ENCODE results near the gene FYCO1. TPM values are rescaled to one million over a fixed set of nuclear protein-coding genes. Genes with fewer than 3 reads are reported as not detected.

Gene FYCO1
- total RNA-seq, 1 donor from 2014 or later = 121 TPM

DNA sequence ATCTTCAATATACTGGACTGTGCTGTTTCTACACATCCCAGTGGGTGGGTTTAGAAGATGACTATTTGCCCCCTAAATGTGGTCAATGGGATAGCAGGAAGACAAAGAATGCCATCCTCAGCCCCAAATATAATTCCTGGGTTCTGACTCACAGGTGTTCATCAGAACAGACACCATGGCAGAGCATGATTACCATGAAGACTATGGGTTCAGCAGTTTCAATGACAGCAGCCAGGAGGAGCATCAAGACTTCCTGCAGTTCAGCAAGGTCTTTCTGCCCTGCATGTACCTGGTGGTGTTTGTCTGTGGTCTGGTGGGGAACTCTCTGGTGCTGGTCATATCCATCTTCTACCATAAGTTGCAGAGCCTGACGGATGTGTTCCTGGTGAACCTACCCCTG, 49.3 kb downstream of the FYCO1 start:
- TF ChIP-seq, protein P1, sequence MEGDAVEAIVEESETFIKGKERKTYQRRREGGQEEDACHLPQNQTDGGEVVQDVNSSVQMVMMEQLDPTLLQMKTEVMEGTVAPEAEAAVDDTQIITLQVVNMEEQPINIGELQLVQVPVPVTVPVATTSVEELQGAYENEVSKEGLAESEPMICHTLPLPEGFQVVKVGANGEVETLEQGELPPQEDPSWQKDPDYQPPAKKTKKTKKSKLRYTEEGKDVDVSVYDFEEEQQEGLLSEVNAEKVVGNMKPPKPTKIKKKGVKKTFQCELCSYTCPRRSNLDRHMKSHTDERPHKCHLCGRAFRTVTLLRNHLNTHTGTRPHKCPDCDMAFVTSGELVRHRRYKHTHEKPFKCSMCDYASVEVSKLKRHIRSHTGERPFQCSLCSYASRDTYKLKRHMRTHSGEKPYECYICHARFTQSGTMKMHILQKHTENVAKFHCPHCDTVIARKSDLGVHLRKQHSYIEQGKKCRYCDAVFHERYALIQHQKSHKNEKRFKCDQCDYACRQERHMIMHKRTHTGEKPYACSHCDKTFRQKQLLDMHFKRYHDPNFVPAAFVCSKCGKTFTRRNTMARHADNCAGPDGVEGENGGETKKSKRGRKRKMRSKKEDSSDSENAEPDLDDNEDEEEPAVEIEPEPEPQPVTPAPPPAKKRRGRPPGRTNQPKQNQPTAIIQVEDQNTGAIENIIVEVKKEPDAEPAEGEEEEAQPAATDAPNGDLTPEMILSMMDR (IDR thresholded peaks at IDR 0.05; ENCODE audit: borderline replicate concordance) = no peak

DNA sequence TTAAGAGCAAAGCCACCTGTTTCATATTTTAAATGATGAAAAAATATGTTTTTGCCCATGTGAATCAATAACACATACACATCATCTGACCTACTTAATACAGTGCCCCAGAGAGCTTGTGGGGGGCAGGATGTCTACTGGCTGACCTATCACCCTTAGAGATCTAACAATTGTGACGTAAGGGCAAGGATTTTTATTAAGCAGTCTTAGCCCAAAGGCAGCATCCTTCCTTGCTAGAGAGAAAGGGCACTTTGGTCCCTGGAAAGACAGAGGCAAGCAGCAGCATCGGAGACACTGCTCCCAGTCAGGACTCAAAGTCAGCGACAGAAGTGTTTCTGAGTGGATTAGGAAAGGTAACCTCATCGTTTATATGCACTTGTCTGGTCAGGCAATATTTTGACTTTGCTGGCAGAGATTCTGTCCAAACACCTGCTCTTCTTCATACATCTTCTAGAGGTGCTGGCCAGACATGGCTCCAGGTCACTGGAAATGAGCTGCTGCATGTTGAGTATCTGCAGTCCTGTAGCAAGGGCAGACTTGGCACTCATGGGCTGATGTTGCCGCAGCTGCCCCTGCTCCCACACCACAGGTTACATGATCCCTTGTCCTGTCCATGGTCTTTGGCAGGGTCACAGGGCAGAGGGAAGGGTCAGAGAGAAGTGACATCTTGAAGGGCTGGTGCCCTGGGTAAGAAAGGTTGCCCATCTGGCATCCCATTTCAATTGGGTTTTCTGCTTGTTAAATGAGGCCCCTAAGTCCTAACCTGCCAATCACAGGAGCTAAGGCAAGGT, 50.6 kb downstream of the FYCO1 start:
- no peak for DNase-seq
- no peak overlapping the region for H3K27ac ChIP-seq (replicated peaks)
- H3K36me3 ChIP-seq = peaks cover 56% of the 10 kb centered on the region

More for the DNA sequence above, 49.3 kb downstream of the FYCO1 start:
- Histone ChIP-seq H3K4me1 (peaks cover 47% of the 10 kb centered on the region), H3K36me3 (peaks cover 68% of the 10 kb centered on the region), H3K9me3 (replicated peaks) (no peaks in the 10 kb centered on the region), H3K4me3 (no peak overlapping the region), H3K27me3 (ENCODE audit: low read depth) (no peaks in the 10 kb centered on the region), H3K27ac (replicated peaks) (peak overlapping the region; percentile 59)
- intact Hi-C loops (cut with micrococcal nuclease) = no loop called here
- no peak for DNase-seq

GRCh38 chr3:45943207-45943846, 52.3 kb downstream of the FYCO1 start, which contains the start of gene CXCR6:
TSS of gene CXCR6 (plus strand) at chr3:45943464. CDS start at chr3:45946482, 3,018 bp downstream.
- no peaks in the 10 kb centered on the region for H3K27me3 ChIP-seq (ENCODE audit: low read depth)
- DNase-seq = no peak
- TF ChIP-seq, protein P1 (IDR thresholded peaks at IDR 0.05; ENCODE audit: borderline replicate concordance) = no peak
- H3K4me1 ChIP-seq = peaks cover 53% of the 10 kb centered on the region
- intact Hi-C loops (cut with micrococcal nuclease) = no loop called here
- peak within 1 kb of the TSS; percentile 42 for H3K27ac ChIP-seq (replicated peaks)
- H3K36me3 ChIP-seq = peaks cover 39% of the 10 kb centered on the region
- H3K9me3 ChIP-seq (replicated peaks) = no peaks in the 10 kb centered on the region
- no peak within 1 kb of the TSS for H3K4me3 ChIP-seq

More for the DNA sequence above, 50.6 kb downstream of the FYCO1 start:
- Histone ChIP-seq H3K9me3 (replicated peaks) (no peaks in the 10 kb centered on the region), H3K4me1 (peaks cover 43% of the 10 kb centered on the region), H3K4me3 (no peak overlapping the region), H3K27me3 (ENCODE audit: low read depth) (no peaks in the 10 kb centered on the region)
- TF ChIP-seq, protein P1 (IDR thresholded peaks at IDR 0.05; ENCODE audit: borderline replicate concordance) = no peak
- intact Hi-C loops (cut with micrococcal nuclease) = no loop called here

DNA sequence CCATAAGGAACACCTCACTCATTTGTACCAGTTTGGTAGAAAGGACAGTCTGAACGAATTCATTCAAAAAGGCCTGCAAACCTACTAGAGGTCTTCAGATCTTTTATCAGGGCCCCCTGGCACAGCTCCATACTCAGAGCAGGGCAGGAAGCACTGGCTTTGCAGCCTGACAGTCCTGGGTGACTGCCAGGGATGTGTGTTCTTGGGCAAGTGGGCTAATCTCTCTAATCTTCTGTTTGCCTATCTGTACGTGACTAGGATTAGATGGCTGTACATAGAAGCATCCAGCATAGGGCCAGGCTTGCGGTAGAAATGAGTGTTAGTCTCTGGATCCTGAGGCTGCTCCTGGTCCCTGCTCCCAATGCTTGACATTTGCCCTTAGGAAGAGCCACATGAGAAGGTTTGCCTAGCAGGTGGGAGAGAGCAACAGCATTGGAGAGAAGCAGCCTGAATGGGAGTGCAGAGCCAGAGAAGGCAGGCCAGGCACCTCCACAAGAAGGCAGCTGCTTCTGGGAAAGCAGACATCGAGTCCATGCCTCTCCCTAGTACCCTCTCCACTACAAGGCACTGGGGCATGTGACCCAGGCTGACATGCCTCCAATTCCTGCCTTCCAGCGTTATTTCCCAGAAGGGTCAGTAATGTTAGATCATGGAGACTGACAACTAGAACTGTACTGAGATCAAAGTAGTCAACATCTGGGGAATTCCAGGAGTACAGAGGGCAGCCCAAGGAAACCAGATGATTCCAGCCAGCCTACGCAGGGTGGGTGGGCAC, 53.4 kb downstream of the FYCO1 start:
- no peaks in the 10 kb centered on the region for H3K9me3 ChIP-seq (replicated peaks)
- no peak for DNase-seq
- peaks cover 35% of the 10 kb centered on the region for H3K36me3 ChIP-seq
- intact Hi-C loops (cut with micrococcal nuclease) = no loop called here
- H3K4me1 ChIP-seq = peaks cover 42% of the 10 kb centered on the region
- TF ChIP-seq, protein P1 (IDR thresholded peaks at IDR 0.05; ENCODE audit: borderline replicate concordance) = no peak
- peak overlapping the region; percentile 42 for H3K27ac ChIP-seq (replicated peaks)
- no peak overlapping the region for H3K4me3 ChIP-seq
- no peaks in the 10 kb centered on the region for H3K27me3 ChIP-seq (ENCODE audit: low read depth)

DNA sequence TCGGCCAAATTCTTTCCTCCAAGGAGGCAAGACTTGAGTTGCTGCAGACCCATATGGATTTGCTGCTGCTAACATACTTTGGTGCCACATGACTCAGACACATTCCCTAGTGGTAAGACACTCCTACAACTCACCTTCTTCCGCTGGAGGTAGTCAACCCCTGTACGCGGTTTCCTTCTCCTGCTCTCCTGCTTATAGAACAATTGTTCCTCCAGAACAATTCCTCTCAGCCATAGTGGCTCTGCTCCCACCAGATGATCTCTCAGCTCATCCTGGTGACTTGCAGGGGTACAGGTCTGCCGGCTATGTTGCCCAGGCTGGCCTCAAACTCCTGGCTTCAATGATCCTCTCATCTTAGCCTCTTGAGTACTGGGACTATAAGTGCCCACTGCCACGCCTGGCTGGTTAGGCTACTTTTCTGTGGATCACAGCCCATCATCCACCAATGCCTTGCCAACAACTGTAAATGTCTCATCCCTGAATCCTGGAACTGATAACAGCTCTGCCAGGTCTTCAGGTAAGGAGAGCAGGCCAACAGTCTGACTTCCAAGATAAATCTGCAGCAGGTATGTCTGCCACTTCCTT, 54.8 kb downstream of the FYCO1 start:
- H3K4me3 ChIP-seq = no peak overlapping the region
- no peaks in the 10 kb centered on the region for H3K27me3 ChIP-seq (ENCODE audit: low read depth)
- H3K4me1 ChIP-seq = peaks cover 43% of the 10 kb centered on the region
- intact Hi-C loops (cut with micrococcal nuclease) = no loop called here
- DNase-seq = no peak
- H3K27ac ChIP-seq (replicated peaks) = no peak overlapping the region
- H3K9me3 ChIP-seq (replicated peaks) = no peaks in the 10 kb centered on the region
- TF ChIP-seq, protein P1 (IDR thresholded peaks at IDR 0.05; ENCODE audit: borderline replicate concordance) = no peak
- peaks cover 35% of the 10 kb centered on the region for H3K36me3 ChIP-seq

Measured in left ventricle myocardium inferior (tissue), 1 donor.